NCI-H460 (cell line): ENCODE data around the gene KRT7. TPM values are rescaled to one million over a fixed set of nuclear protein-coding genes. Genes with fewer than 3 reads are reported as not detected.
"Not testable (repeated sequence)": the region's sequence is repeated elsewhere in the genome, so short reads cannot be mapped to it uniquely, and the experiment has no call there.

Experiments used
- DNase-seq: peaks from one replicate; pipeline ENCODE4 v3.0.0-alpha.2; 2016; ENCODE audit warnings: low read depth; ENCODE audit errors: extremely low read depth
- total RNA-seq: library from RNA; depleted of rRNA; stranded (reverse); fragments of >200 nt; shearing (Covaris generic); gene quantifications from 2 replicates; pipeline ENCODE4 v1.2.3, GENCODE V29; 2014

Gene KRT7
- total RNA-seq, 1 experiment from 2014 or later = 23.1 TPM

GRCh38 chr12:52242442-52243258 lies 9.6 kb downstream of the KRT7 start:
- no peak for DNase-seq

GRCh38 chr12:52243259-52243855 lies 10.3 kb downstream of the KRT7 start:
- DNase-seq = peak; percentile 26

GRCh38 chr12:52243856-52244614 lies 11.0 kb downstream of the KRT7 start:
- DNase-seq = peak; percentile 85

GRCh38 chr12:52244615-52244994 lies 11.6 kb downstream of the KRT7 start:
- no peak for DNase-seq

GRCh38 chr12:52245259-52245961 lies 12.4 kb downstream of the KRT7 start:
- DNase-seq = no peak

- DNase-seq = no peak
Measured at GRCh38 chr12:52245962-52246569, 13.0 kb downstream of the KRT7 start.

- DNase-seq = peak; percentile 26
Measured at GRCh38 chr12:52246720-52247621, 13.9 kb downstream of the KRT7 start.

GRCh38 chr12:52247622-52248540 lies 14.8 kb downstream of the KRT7 start:
- no peak for DNase-seq

GRCh38 chr12:52248541-52249461 lies 15.8 kb downstream of the KRT7 start:
- DNase-seq = no peak

GRCh38 chr12:52249511-52250047 lies 16.5 kb downstream of the KRT7 start:
- no peak for DNase-seq

GRCh38 chr12:52250048-52250990 lies 17.3 kb downstream of the KRT7 start:
- DNase-seq = no peak

- no peak for DNase-seq
Measured at GRCh38 chr12:52251367-52252051, 18.5 kb downstream of the KRT7 start.

- DNase-seq = not testable (repeated sequence)
Measured at GRCh38 chr12:52252175-52252615, 19.2 kb downstream of the KRT7 start.

GRCh38 chr12:52252728-52253343 lies 19.8 kb downstream of the KRT7 start:
- no peak for DNase-seq
